Fibroblast of lung (primary cell): Measurements from ENCODE around the gene TNKS1BP1. TPM values are rescaled to one million over a fixed set of nuclear protein-coding genes. Genes with fewer than 3 reads are reported as not detected.

ENCODE experiments used
- DNase-seq, 2 donors: peaks; one replicate each; pipeline versions ENCODE4 v3.0.0 to v3.0.0-alpha.2; 2010; ENCODE audit warnings: low read depth in 2 of 2
- H2AFZ ChIP-seq: 2 replicates; pipeline ENCODE4 v1.5.1; 2012; ENCODE audit warnings: low read length, control low read depth, inconsistent platforms
- H3K27ac ChIP-seq: 2 replicates; pipeline ENCODE4 v1.5.1; 2011; ENCODE audit warnings: low read length, control low read depth; ENCODE audit not compliant: insufficient read depth
- H3K27me3 ChIP-seq: 2 replicates; pipeline ENCODE4 v1.5.1; 2011; ENCODE audit warnings: mild to moderate bottlenecking, low read length; ENCODE audit not compliant: control insufficient read depth, insufficient read depth
- H3K36me3 ChIP-seq: 2 replicates; pipeline ENCODE4 v1.5.1; 2011; ENCODE audit warnings: low read length; ENCODE audit not compliant: control insufficient read depth, insufficient read depth
- H3K4me1 ChIP-seq: 2 replicates; pipeline ENCODE4 v1.5.1; 2011; ENCODE audit warnings: low read length; ENCODE audit not compliant: control insufficient read depth, insufficient read depth; ENCODE audit errors: extremely low read depth
- H3K4me2 ChIP-seq: 2 replicates; pipeline ENCODE4 v1.5.1; 2011; ENCODE audit warnings: low read length, control low read depth; ENCODE audit not compliant: insufficient read depth; ENCODE audit errors: extremely low read depth
- H3K4me3 ChIP-seq, 4 experiments: fragments of 200-600 bp in 1 of 4; sonication (generic) in 1 of 4; replicated peaks in 1 of 4; 2 replicates each; pipeline ENCODE4 v1.5.1; 2011 to 2016; ENCODE audit warnings: low read length in 4 of 4, low read depth in 3 of 4, mild to moderate bottlenecking in 3 of 4, control low read depth in 2 of 4, inconsistent platforms in 1 of 4, mixed read lengths in 1 of 4; ENCODE audit not compliant: insufficient read depth in 1 of 4; ENCODE audit errors: control extremely low read depth in 1 of 4
- H3K79me2 ChIP-seq: 2 replicates; pipeline ENCODE4 v1.5.1; 2012; ENCODE audit warnings: mild to moderate bottlenecking, low read length, inconsistent platforms; ENCODE audit not compliant: control insufficient read depth, insufficient read depth
- H3K9ac ChIP-seq: 2 replicates; pipeline ENCODE4 v1.5.1; 2011; ENCODE audit warnings: mild to moderate bottlenecking, low read length, control low read depth; ENCODE audit not compliant: insufficient read depth
- H3K9me3 ChIP-seq: 2 replicates; pipeline ENCODE4 v1.5.1; 2012; ENCODE audit warnings: low read depth, low read length; ENCODE audit not compliant: control insufficient read depth, insufficient read depth
- H4K20me1 ChIP-seq: 2 replicates; pipeline ENCODE4 v1.5.1; 2011; ENCODE audit warnings: low read length; ENCODE audit not compliant: control insufficient read depth, insufficient read depth; ENCODE audit errors: extremely low read depth
- EZH2 ChIP-seq: IDR thresholded peaks from 2 replicates; pipeline ENCODE4 v1.5.1; 2012; ENCODE audit warnings: low read length, control low read depth, mild to moderate bottlenecking; ENCODE audit errors: missing control alignments
- polyA plus RNA-seq, 2 donors: library from polyadenylated mRNA; depleted of rRNA in 1 of 2; stranded (reverse) in 1 of 2; unstranded in 1 of 2; fragments of >200 nt; gene quantifications; 2 replicates each; pipeline ENCODE4 v1.2.1, GENCODE V29; 2011 to 2012; ENCODE audit warnings: missing spikeins in 1 of 2
- total RNA-seq: library from RNA; depleted of rRNA; stranded (reverse); fragments of >200 nt; gene quantifications from 2 replicates; pipeline ENCODE4 v1.2.1, GENCODE V29; 2014
- TF ChIP-seq, protein P1 (sequence below), 2 donors: IDR thresholded peaks in 1 of 2; conservative IDR thresholded peaks in 1 of 2; 1 replicate in 1 of 2; 2 replicates in 1 of 2; pipeline ENCODE4 v1.5.1; 2011 to 2012; ENCODE audit warnings: low read length in 2 of 2, control low read depth in 1 of 2, inconsistent platforms in 1 of 2, low read depth in 1 of 2, mild to moderate bottlenecking in 1 of 2

The TNKS1BP1 gene
- total and polyA plus RNA-seq, 2 donors (not counting 1 experiment from before 2014, with no cell fraction given): 70.2 to 111 TPM

GRCh38 chr11:57314221-57314973, 10.4 kb downstream of the TNKS1BP1 start:
- no peak for DNase-seq
- H3K9me3 ChIP-seq: no peaks in the 10 kb centered on the region
- H3K79me2 ChIP-seq: peaks cover 26% of the 10 kb centered on the region
- no peak overlapping the region for H3K4me3 ChIP-seq
- H3K4me1 ChIP-seq: peaks cover 51% of the 10 kb centered on the region
- peaks cover 30% of the 10 kb centered on the region for H3K36me3 ChIP-seq
- no peak for TF ChIP-seq EZH2
- TF ChIP-seq, protein P1, sequence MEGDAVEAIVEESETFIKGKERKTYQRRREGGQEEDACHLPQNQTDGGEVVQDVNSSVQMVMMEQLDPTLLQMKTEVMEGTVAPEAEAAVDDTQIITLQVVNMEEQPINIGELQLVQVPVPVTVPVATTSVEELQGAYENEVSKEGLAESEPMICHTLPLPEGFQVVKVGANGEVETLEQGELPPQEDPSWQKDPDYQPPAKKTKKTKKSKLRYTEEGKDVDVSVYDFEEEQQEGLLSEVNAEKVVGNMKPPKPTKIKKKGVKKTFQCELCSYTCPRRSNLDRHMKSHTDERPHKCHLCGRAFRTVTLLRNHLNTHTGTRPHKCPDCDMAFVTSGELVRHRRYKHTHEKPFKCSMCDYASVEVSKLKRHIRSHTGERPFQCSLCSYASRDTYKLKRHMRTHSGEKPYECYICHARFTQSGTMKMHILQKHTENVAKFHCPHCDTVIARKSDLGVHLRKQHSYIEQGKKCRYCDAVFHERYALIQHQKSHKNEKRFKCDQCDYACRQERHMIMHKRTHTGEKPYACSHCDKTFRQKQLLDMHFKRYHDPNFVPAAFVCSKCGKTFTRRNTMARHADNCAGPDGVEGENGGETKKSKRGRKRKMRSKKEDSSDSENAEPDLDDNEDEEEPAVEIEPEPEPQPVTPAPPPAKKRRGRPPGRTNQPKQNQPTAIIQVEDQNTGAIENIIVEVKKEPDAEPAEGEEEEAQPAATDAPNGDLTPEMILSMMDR (conservative IDR thresholded peaks at IDR 0.05 in 1 of 2, IDR thresholded peaks at IDR 0.05 in 1 of 2; ENCODE audit: low read depth in 1 of 2, low read length in 2 of 2): no peak
- no peak overlapping the region for H3K4me2 ChIP-seq
- no peaks in the 10 kb centered on the region for H4K20me1 ChIP-seq
- H3K27me3 ChIP-seq: no peaks in the 10 kb centered on the region
- no peak overlapping the region for H2AFZ ChIP-seq
- H3K27ac ChIP-seq: no peak overlapping the region
- no peak overlapping the region for H3K9ac ChIP-seq

GRCh38 chr11:57313788-57314135, 11.0 kb downstream of the TNKS1BP1 start:
- Histone ChIP-seq H3K36me3 (peaks cover 35% of the 10 kb centered on the region), H4K20me1 (no peaks in the 10 kb centered on the region), H3K4me3 (no peak overlapping the region), H3K9me3 (no peaks in the 10 kb centered on the region), H3K79me2 (peaks cover 30% of the 10 kb centered on the region), H3K27ac (no peak overlapping the region), H3K27me3 (no peaks in the 10 kb centered on the region), H3K4me2 (no peak overlapping the region), H2AFZ (no peak overlapping the region), H3K4me1 (peaks cover 52% of the 10 kb centered on the region), H3K9ac (no peak overlapping the region)
- no peak for DNase-seq
- TF ChIP-seq EZH2: no peak
- TF ChIP-seq, protein P1 (conservative IDR thresholded peaks at IDR 0.05 in 1 of 2, IDR thresholded peaks at IDR 0.05 in 1 of 2; ENCODE audit: low read depth in 1 of 2, low read length in 2 of 2): no peak

- Histone ChIP-seq H3K9me3 (no peaks in the 10 kb centered on the region), H3K79me2 (peaks cover 31% of the 10 kb centered on the region), H3K4me2 (no peak overlapping the region), H3K27me3 (no peaks in the 10 kb centered on the region), H4K20me1 (no peaks in the 10 kb centered on the region), H3K27ac (no peak overlapping the region), H3K9ac (no peak overlapping the region), H2AFZ (no peak overlapping the region), H3K4me3 (no peak overlapping the region), H3K36me3 (peaks cover 35% of the 10 kb centered on the region), H3K4me1 (peaks cover 48% of the 10 kb centered on the region)
- no peak for DNase-seq
- TF ChIP-seq, protein P1 (conservative IDR thresholded peaks at IDR 0.05 in 1 of 2, IDR thresholded peaks at IDR 0.05 in 1 of 2; ENCODE audit: low read depth in 1 of 2, low read length in 2 of 2): no peak
- TF ChIP-seq EZH2: no peak
Measured at GRCh38 chr11:57313071-57313787, 11.5 kb downstream of the TNKS1BP1 start.
